GM12801 (cell line): ENCODE measurements around the gene ABCC9.

Experiments
- CTCF ChIP-seq: IDR thresholded peaks from one replicate; pipeline ENCODE4 v1.5.1; 2011; ENCODE audit warnings: control low read depth; ENCODE audit not compliant: insufficient read length; ENCODE audit errors: extremely low read depth

ABCC9 gene

GRCh38 chr12:21764950-21765349 is 176.3 kb downstream of the ABCC9 start:
- no peak for TF ChIP-seq CTCF

GRCh38 chr12:21764065-21764464 is 177.2 kb downstream of the ABCC9 start:
- no peak for TF ChIP-seq CTCF

- TF ChIP-seq CTCF, result no peak
These were observed 177.7 kb downstream of the ABCC9 start for GRCh38 chr12:21763531-21763930.

GRCh38 chr12:21759737-21760136 is 181.5 kb downstream of the ABCC9 start:
- TF ChIP-seq CTCF, result no peak

GRCh38 chr12:21757735-21758134 is 183.5 kb downstream of the ABCC9 start:
- no peak for TF ChIP-seq CTCF

- no peak for TF ChIP-seq CTCF
These were observed 184.5 kb downstream of the ABCC9 start for GRCh38 chr12:21756699-21757098.

GRCh38 chr12:21751517-21751916 is 189.7 kb downstream of the ABCC9 start:
- no peak for TF ChIP-seq CTCF
